Fibroblast of the conjunctiva (primary cell): ENCODE measurements around the gene FAR2.
A peak's percentile ranks its signal among the peaks of the same experiment; 100 is the strongest.
"Not testable (repeated sequence)": the region's sequence is repeated elsewhere in the genome, so short reads cannot be mapped to it uniquely, and the experiment has no call there.

Experiments
- DNase-seq: peaks from one replicate; pipeline ENCODE4 v3.0.0-alpha.2; 2010; ENCODE audit warnings: low read depth

Gene FAR2

GRCh38 chr12:29234965-29235626, 86.0 kb downstream of the FAR2 start:
- DNase-seq = no peak

GRCh38 chr12:29238822-29239291, 89.8 kb downstream of the FAR2 start:
- no peak for DNase-seq

GRCh38 chr12:29239336-29239735, 90.3 kb downstream of the FAR2 start:
- no peak for DNase-seq

GRCh38 chr12:29240441-29240840, 91.4 kb downstream of the FAR2 start:
- DNase-seq = no peak

GRCh38 chr12:29241821-29242591, 92.9 kb downstream of the FAR2 start:
- DNase-seq = peak; percentile 56

- DNase-seq = no peak
Observed at GRCh38 chr12:29242921-29243431, 93.9 kb downstream of the FAR2 start.

- no peak for DNase-seq
Observed at GRCh38 chr12:29244159-29244765, 95.2 kb downstream of the FAR2 start.

GRCh38 chr12:29245246-29245645, 96.2 kb downstream of the FAR2 start:
- no peak for DNase-seq

- no peak for DNase-seq
Observed at GRCh38 chr12:29249930-29250329, 100.9 kb downstream of the FAR2 start.

GRCh38 chr12:29253906-29254625, 105.0 kb downstream of the FAR2 start:
- DNase-seq = no peak

GRCh38 chr12:29255042-29255441, 106.0 kb downstream of the FAR2 start:
- no peak for DNase-seq

- DNase-seq = no peak
Observed at GRCh38 chr12:29256598-29256997, 107.5 kb downstream of the FAR2 start.

GRCh38 chr12:29257687-29258086, 108.6 kb downstream of the FAR2 start:
- not testable (repeated sequence) for DNase-seq

GRCh38 chr12:29264424-29264823, 115.3 kb downstream of the FAR2 start:
- DNase-seq = no peak

- no peak for DNase-seq
Observed at GRCh38 chr12:29269706-29270408, 120.8 kb downstream of the FAR2 start.

- DNase-seq = no peak
Observed at GRCh38 chr12:29270446-29270845, 121.4 kb downstream of the FAR2 start.

- DNase-seq = no peak
Observed at GRCh38 chr12:29273178-29273843, 124.2 kb downstream of the FAR2 start.

GRCh38 chr12:29275834-29276233, 126.8 kb downstream of the FAR2 start:
- DNase-seq = no peak

GRCh38 chr12:29277231-29277630, 128.2 kb downstream of the FAR2 start:
- no peak for DNase-seq

GRCh38 chr12:29278673-29279420, 129.8 kb downstream of the FAR2 start:
- DNase-seq = no peak
